A673 (cell line): ENCODE measurements around the gene TMEM92. TPM values are rescaled to one million over a fixed set of nuclear protein-coding genes. Genes with fewer than 3 reads are reported as not detected.

Source experiments
- BruUV-seq: library from RNA; stranded (reverse); fragments of 400-500 nt; replicated peaks from 2 replicates; lab custom pipeline; 2021; lab: Mats Ljungman, UMichigan
- CTCF ChIA-PET: fragments of 300-600 bp; sonication (Branson Sonifier 250); formaldehyde crosslinking; loops from one replicate; lab custom pipeline; 2022; ENCODE audit warnings: antibody characterized with exemption; lab: Charles Lee
- POLR2A ChIA-PET: fragments of 300-600 bp; sonication (Branson Sonifier 250); formaldehyde crosslinking; loops from one replicate; lab custom pipeline; 2022; ENCODE audit warnings: antibody characterized with exemption; ENCODE audit not compliant: low non-redundant PET; lab: Charles Lee
- DNase-seq: peaks from one replicate; pipeline ENCODE4 v3.0.0-alpha.2; 2015; ENCODE audit warnings: low spot score
- H3K27ac ChIP-seq: fragments of 200-600 bp; sonication (generic); 2 replicates; pipeline ENCODE4 v1.5.1; 2016; ENCODE audit warnings: mixed run types, low read depth, mild to moderate bottlenecking, mixed read lengths, antibody characterized with exemption, low read length; ENCODE audit not compliant: poor library complexity, severe bottlenecking
- H3K27me3 ChIP-seq: fragments of 200-600 bp; sonication (generic); replicated peaks from 2 replicates; pipeline ENCODE4 v1.6.1; 2017; ENCODE audit warnings: mixed run types, low read depth, mild to moderate bottlenecking, mixed read lengths, antibody characterized with exemption, low read length; ENCODE audit not compliant: insufficient read depth, poor library complexity
- H3K36me3 ChIP-seq: fragments of 200-600 bp; sonication (generic); 2 replicates; pipeline ENCODE4 v1.6.1; 2016; ENCODE audit warnings: mixed run types, mild to moderate bottlenecking, mixed read lengths, antibody characterized with exemption, low read length; ENCODE audit not compliant: insufficient read depth, poor library complexity, severe bottlenecking
- H3K4me1 ChIP-seq: fragments of 200-600 bp; sonication (generic); 2 replicates; pipeline ENCODE4 v1.6.1; 2017; ENCODE audit warnings: mixed run types, mild to moderate bottlenecking, mixed read lengths, antibody characterized with exemption, low read length; ENCODE audit not compliant: insufficient read depth, poor library complexity, severe bottlenecking
- H3K4me3 ChIP-seq: fragments of 200-600 bp; sonication (generic); 2 replicates; pipeline ENCODE4 v1.5.1; 2016; ENCODE audit warnings: low read depth, mixed run types, mild to moderate bottlenecking, mixed read lengths, low read length; ENCODE audit not compliant: poor library complexity, severe bottlenecking
- H3K9me3 ChIP-seq: fragments of 200-600 bp; sonication (generic); 2 replicates; pipeline ENCODE4 v1.6.1; 2016; ENCODE audit warnings: mixed run types, low read depth, mild to moderate bottlenecking, mixed read lengths, antibody characterized with exemption, low read length; ENCODE audit not compliant: poor library complexity, severe bottlenecking
- CTCF ChIP-seq: fragments of 300-800, 200-600 bp; sonication (generic); conservative IDR thresholded peaks from 2 replicates; pipeline ENCODE4 v1.5.1; 2017; ENCODE audit warnings: low read depth, mild to moderate bottlenecking, antibody characterized with exemption, low read length, moderate library complexity, mixed read lengths
- EZH2 ChIP-seq: fragments of 200-600 bp; sonication (generic); IDR thresholded peaks from 2 replicates; pipeline ENCODE4 v1.6.1; 2017; ENCODE audit warnings: borderline replicate concordance, low read depth, mild to moderate bottlenecking, mixed read lengths, antibody characterized with exemption, low read length; ENCODE audit not compliant: poor library complexity, severe bottlenecking
- intact Hi-C: fragments of 100-400 bp; cut with micrococcal nuclease; formaldehyde crosslinking; loops from one replicate; pipeline ENCODE4 v1.10.0; 2022; ENCODE audit not compliant: unreplicated experiment
- total RNA-seq: library from RNA; stranded (reverse); gene quantifications from 2 replicates; pipeline ENCODE4 v1.2.3, GENCODE V29; 2021

TMEM92 gene
- total RNA-seq, 1 experiment from 2014 or later = 0.19 TPM

- no TSS peak for BruUV-seq
- CTCF ChIA-PET = no interaction called here
- intact Hi-C loops = loop anchor here (5.0 kb wide), 1 partner anchor 40 kb away; no protein-coding TSS in a partner anchor
- Histone ChIP-seq H3K4me1 (no peaks in the 10 kb centered on the region), H3K27me3 (no peaks in the 10 kb centered on the region), H3K27ac (no peak overlapping the region), H3K4me3 (no peak overlapping the region), H3K9me3 (no peaks in the 10 kb centered on the region), H3K36me3 (no peaks in the 10 kb centered on the region)
- POLR2A ChIA-PET = interaction anchor here (0.6 kb wide), 1 partner anchor 84 kb away, joined by 4 read pairs; the partner anchor contains the start of gene XYLT2
- TF ChIP-seq CTCF = no peak
- TF ChIP-seq EZH2 = no peak
- no peak for DNase-seq
These were observed 12.1 kb upstream of the TMEM92 start for GRCh38 chr17:50262001-50262794.

GRCh38 chr17:50263331-50264262 lies 10.7 kb upstream of the TMEM92 start:
- intact Hi-C loops = loop anchor here (5.0 kb wide), 1 partner anchor 41 kb away; no protein-coding TSS in a partner anchor
- POLR2A ChIA-PET = no interaction called here
- BruUV-seq = no TSS peak
- H3K36me3 ChIP-seq = no peaks in the 10 kb centered on the region
- DNase-seq = no peak
- no peak overlapping the region for H3K4me3 ChIP-seq
- H3K9me3 ChIP-seq = no peaks in the 10 kb centered on the region
- H3K27ac ChIP-seq = no peak overlapping the region
- CTCF ChIA-PET = no interaction called here
- TF ChIP-seq CTCF (no peak), EZH2 (no peak)
- no peaks in the 10 kb centered on the region for H3K27me3 ChIP-seq
- H3K4me1 ChIP-seq = no peaks in the 10 kb centered on the region

GRCh38 chr17:50264263-50265113 lies 9.8 kb upstream of the TMEM92 start:
- DNase-seq = no peak
- BruUV-seq = no TSS peak
- no peak overlapping the region for H3K4me3 ChIP-seq
- H3K27me3 ChIP-seq = no peaks in the 10 kb centered on the region
- no peak overlapping the region for H3K27ac ChIP-seq
- H3K4me1 ChIP-seq = no peaks in the 10 kb centered on the region
- TF ChIP-seq CTCF (no peak), EZH2 (no peak)
- H3K9me3 ChIP-seq = no peaks in the 10 kb centered on the region
- H3K36me3 ChIP-seq = no peaks in the 10 kb centered on the region
- POLR2A ChIA-PET = no interaction called here
- intact Hi-C loops = loop anchor here (5.0 kb wide), 1 partner anchor 42 kb away; no protein-coding TSS in a partner anchor
- CTCF ChIA-PET = no interaction called here
